ENCODE data around the gene DEDD2.

The DEDD2 gene

DNA sequence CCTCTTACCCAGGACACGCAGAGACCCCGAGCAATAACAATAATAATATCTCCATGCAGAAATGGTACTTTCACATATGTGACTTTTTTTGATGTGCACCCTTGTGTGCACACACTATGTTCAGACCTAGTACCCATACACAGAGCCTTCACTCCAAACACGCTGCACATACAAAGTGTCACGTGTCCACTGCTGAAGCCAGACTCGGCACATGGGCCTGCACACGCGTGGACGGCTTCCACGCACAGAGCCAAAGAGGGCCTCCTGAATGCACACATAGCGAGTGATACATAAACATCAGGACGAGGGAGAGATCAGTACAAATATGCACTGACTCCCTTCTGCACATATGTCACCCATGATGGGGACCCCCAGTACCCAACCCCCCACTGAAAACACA is 43.3 kb downstream of the DEDD2 start:
- TF ChIP-seq POLR2A (IDR thresholded peaks at IDR 0.05; ENCODE audit: extremely low read depth, insufficient read length) (no peak), CTCF (IDR thresholded peaks at IDR 0.05; ENCODE audit: low read depth, low read length) (no peak), MYC (IDR thresholded peaks at IDR 0.05; ENCODE audit: low read depth, low read length) (no peak)
- TF ChIP-seq, protein P1, sequence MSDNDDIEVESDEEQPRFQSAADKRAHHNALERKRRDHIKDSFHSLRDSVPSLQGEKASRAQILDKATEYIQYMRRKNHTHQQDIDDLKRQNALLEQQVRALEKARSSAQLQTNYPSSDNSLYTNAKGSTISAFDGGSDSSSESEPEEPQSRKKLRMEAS (IDR thresholded peaks at IDR 0.05; ENCODE audit: low read depth, low read length): no peak
- DNase-seq (ENCODE audit: low read depth): no peak
- no peak overlapping the region for H3K4me3 ChIP-seq (ENCODE audit: low read depth, low read length)

- no peak for DNase-seq (ENCODE audit: low read depth)
- no peak overlapping the region for H3K4me3 ChIP-seq (ENCODE audit: low read depth, low read length)
- TF ChIP-seq CTCF (IDR thresholded peaks at IDR 0.05; ENCODE audit: low read depth, low read length): no peak
- no peak for TF ChIP-seq POLR2A (IDR thresholded peaks at IDR 0.05; ENCODE audit: extremely low read depth, insufficient read length)
- TF ChIP-seq, protein P1 (IDR thresholded peaks at IDR 0.05; ENCODE audit: low read depth, low read length): no peak
- no peak for TF ChIP-seq MYC (IDR thresholded peaks at IDR 0.05; ENCODE audit: low read depth, low read length)
Measured at GRCh38 chr19:42173695-42174094, 43.8 kb downstream of the DEDD2 start.

GRCh38 chr19:42172261-42172660 is 45.2 kb downstream of the DEDD2 start:
- no peak overlapping the region for H3K4me3 ChIP-seq (ENCODE audit: low read depth, low read length)
- DNase-seq (ENCODE audit: low read depth): no peak
- TF ChIP-seq POLR2A (IDR thresholded peaks at IDR 0.05; ENCODE audit: extremely low read depth, insufficient read length): no peak
- TF ChIP-seq, protein P1 (IDR thresholded peaks at IDR 0.05; ENCODE audit: low read depth, low read length): no peak
- no peak for TF ChIP-seq CTCF (IDR thresholded peaks at IDR 0.05; ENCODE audit: low read depth, low read length)
- TF ChIP-seq MYC (IDR thresholded peaks at IDR 0.05; ENCODE audit: low read depth, low read length): no peak

- DNase-seq (ENCODE audit: low read depth): no peak
- TF ChIP-seq, protein P1 (IDR thresholded peaks at IDR 0.05; ENCODE audit: low read depth, low read length): no peak
- TF ChIP-seq MYC (IDR thresholded peaks at IDR 0.05; ENCODE audit: low read depth, low read length) (no peak), POLR2A (IDR thresholded peaks at IDR 0.05; ENCODE audit: extremely low read depth, insufficient read length) (no peak), CTCF (IDR thresholded peaks at IDR 0.05; ENCODE audit: low read depth, low read length) (no peak)
- no peak overlapping the region for H3K4me3 ChIP-seq (ENCODE audit: low read depth, low read length)
Measured at GRCh38 chr19:42170715-42171114, 46.8 kb downstream of the DEDD2 start.

GRCh38 chr19:42169486-42170413 is 47.7 kb downstream of the DEDD2 start:
- no peak for DNase-seq (ENCODE audit: low read depth)

More at GRCh38 chr19:42169486-42170413, 47.7 kb downstream of the DEDD2 start:
- no peak overlapping the region for H3K4me3 ChIP-seq (ENCODE audit: low read depth, low read length)
- TF ChIP-seq POLR2A (IDR thresholded peaks at IDR 0.05; ENCODE audit: extremely low read depth, insufficient read length) (no peak), MYC (IDR thresholded peaks at IDR 0.05; ENCODE audit: low read depth, low read length) (no peak), CTCF (IDR thresholded peaks at IDR 0.05; ENCODE audit: low read depth, low read length) (no peak)
- TF ChIP-seq, protein P1 (IDR thresholded peaks at IDR 0.05; ENCODE audit: low read depth, low read length): no peak

All from NB4 (cell line).